LNCAP (cell line): ENCODE measurements around the gene KIAA0319L.

Experiments used
- CTCF ChIP-seq: fragments of 450-650 bp; IDR thresholded peaks from 2 replicates; pipeline ENCODE4 v1.5.1; 2017; ENCODE audit warnings: mild to moderate bottlenecking

KIAA0319L gene

DNA sequence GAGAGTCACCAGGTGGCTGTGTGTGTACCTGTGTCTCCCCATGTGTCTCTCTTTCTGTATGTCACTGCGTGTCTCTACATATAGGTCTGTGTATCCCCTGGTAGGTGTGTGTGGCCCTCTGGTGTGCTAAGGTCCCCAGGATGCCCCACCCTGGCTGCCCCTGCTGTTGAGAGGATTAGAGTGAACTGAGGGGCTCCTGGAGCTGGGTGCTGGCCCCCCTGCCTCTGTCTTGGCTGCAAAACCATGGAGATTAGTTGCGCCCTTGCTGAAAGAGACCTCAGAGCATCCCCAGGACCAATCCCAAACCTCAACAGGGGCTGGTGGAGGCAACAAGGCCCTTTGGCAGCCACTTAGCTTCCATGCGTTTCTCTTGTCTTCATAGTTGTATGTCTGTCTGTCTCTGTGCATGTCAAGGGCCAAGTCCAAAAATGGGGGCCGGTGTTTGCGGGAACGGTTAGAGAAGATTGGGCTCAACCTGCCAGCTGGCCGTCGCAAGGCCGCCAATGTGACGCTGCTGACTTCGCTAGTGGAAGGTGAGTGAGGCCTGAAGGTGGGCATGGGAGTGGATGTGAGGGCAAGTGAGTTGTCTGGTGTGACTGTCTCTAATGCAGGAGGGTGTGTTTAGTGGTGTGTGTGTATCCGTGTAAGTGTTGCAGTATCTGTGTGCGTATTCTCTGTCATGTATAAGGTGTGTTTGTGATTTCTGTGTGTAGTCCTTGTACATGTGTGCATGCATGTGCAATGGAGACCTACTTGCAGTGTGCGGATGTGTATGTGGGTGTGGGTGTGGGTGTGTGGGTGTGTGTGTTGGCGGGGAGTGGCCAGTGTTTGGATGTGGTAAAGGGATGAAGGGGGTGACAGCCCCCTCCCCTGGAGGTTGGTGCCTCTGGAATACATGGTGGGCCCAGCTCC is 32.6 kb upstream of the KIAA0319L start:
- TF ChIP-seq CTCF: no peak

DNA sequence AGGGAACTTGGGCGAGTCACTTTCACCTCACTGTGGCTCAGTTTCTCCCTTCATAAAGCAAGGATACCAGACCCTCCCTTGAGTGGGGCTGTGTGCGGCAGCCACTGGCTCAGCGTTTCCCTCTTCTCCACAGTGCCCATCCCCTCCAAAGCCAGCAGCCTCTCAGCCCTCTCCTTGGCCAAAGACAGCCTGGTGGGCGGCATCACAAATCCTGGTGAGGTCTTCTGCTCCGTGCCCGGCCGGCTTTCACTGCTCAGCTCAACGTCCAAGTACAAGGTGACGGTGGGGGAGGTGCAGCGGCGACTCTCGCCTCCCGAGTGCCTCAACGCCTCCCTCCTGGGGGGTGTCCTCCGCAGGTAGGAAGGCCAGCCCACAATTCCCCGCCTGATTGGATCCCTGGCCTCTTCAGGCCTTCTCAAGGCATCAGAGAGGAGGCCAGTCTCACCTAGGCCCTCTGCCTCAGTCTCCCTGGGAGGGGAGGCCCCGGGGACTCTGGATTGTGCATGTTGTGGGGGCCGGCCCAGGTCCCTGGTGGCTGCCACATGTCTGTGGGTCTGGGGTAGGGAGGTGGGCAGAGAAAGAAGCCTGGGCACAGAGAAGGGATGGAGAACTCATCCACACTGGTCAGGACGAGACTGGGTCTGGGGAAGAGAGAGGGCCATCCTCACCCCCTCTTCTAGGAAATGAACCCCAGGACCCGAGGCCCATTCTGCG is 31.2 kb upstream of the KIAA0319L start:
- no peak for TF ChIP-seq CTCF

DNA sequence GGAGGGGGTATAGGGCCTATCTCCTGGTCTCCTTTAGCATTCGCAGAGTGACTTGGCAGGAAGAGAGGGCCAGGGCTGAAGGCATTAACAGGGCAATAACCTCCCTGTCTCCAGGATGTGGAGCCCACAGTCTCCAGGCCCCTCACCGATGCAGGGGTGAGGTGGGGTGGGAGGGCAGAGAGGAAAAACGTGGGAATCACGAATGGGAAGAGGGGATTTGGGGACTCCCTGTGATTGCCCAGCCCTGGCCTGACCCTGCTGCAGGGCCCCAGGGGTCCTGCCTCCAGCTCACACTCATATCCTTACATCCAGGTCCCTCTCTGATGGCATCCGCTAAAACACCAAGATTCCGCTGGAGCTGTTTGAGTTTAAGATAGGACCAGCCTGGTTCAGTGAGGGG is 30.5 kb upstream of the KIAA0319L start:
- no peak for TF ChIP-seq CTCF

GRCh38 chr1:35586808-35587207 is 29.6 kb upstream of the KIAA0319L start:
- no peak for TF ChIP-seq CTCF

DNA sequence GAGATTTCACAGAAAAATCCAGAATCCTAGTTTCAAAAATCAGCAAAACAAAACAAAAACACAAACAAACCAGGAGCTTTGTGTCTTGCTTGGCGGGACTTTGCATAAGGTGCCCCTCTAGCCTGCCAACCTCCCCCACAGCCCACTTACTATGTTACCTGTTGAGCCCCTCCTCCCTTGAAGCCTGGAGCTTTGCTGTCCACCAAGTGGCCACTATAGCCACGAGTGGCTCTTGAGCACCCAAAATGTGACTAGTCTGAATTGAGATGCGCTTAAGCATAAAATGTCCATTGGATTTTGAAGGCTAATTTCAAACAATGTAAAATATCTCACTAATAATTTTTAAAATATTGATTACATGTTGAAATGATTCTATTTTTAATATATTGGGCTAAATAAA is 28.1 kb upstream of the KIAA0319L start:
- no peak for TF ChIP-seq CTCF

DNA sequence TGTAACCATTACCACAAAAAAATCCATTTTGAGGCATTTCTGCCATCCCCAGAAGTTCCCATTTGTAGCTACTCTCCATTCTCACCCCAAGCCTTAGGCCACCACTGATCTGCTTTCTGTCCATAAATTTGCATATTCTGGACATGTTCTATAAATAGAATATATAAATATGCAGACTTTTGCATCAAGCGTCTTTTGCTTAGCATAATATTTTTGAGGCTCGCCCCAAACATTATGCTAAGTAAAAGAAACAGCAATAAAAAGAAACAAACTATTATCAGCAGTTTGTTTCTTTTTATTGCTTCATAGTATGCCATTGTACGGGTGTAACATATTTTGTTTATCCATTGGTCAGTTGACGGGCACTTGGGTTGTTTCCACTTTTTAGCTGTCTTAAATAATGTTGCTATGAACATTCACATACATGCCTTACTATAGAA is 23.8 kb upstream of the KIAA0319L start:
- no peak for TF ChIP-seq CTCF

DNA sequence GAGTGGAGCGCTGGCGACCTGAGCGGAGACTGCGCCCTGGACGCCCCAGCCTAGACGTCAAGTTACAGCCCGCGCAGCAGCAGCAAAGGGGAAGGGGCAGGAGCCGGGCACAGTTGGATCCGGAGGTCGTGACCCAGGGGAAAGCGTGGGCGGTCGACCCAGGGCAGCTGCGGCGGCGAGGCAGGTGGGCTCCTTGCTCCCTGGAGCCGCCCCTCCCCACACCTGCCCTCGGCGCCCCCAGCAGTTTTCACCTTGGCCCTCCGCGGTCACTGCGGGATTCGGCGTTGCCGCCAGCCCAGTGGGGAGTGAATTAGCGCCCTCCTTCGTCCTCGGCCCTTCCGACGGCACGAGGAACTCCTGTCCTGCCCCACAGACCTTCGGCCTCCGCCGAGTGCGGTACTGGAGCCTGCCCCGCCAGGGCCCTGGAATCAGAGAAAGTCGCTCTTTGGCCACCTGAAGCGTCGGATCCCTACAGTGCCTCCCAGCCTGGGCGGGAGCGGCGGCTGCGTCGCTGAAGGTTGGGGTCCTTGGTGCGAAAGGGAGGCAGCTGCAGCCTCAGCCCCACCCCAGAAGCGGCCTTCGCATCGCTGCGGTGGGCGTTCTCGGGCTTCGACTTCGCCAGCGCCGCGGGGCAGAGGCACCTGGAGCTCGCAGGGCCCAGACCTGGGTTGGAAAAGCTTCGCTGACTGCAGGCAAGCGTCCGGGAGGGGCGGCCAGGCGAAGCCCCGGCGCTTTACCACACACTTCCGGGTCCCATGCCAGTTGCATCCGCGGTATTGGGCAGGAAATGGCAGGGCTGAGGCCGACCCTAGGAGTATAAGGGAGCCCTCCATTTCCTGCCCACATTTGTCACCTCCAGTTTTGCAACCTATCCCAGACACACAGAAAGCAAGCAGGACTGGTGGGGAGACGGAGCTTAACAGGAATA is 20.1 kb upstream of the KIAA0319L start:
- no peak for TF ChIP-seq CTCF
